BE2C (cell line): ENCODE results near the gene WIPI1.

Experiments used
- DNase-seq: peaks from one replicate; pipeline ENCODE4 v3.0.0-alpha.2; 2020
- H3K27me3 ChIP-seq: fragments of 250-450 bp; sonication (Bioruptor Pico); 2 replicates; pipeline ENCODE4 v1.5.1; 2020; ENCODE audit warnings: mild to moderate bottlenecking
- H3K36me3 ChIP-seq: fragments of 250-450 bp; sonication (Bioruptor Pico); 2 replicates; pipeline ENCODE4 v1.5.1; 2020; ENCODE audit warnings: mild to moderate bottlenecking
- H3K4me1 ChIP-seq: fragments of 250-450 bp; sonication (Bioruptor Pico); 2 replicates; pipeline ENCODE4 v1.5.1; 2020
- H3K4me3 ChIP-seq: 2 replicates; pipeline ENCODE4 v1.5.1; 2011; ENCODE audit warnings: low read depth, low read length
- H3K9me3 ChIP-seq: fragments of 250-450 bp; sonication (Bioruptor Pico); 2 replicates; pipeline ENCODE4 v1.5.1; 2020
- CTCF ChIP-seq: IDR thresholded peaks from 2 replicates; pipeline ENCODE4 v1.5.1; 2012; ENCODE audit warnings: mild to moderate bottlenecking, low read depth, low read length

Gene WIPI1

GRCh38 chr17:68457539-68458259 lies 403 bp upstream of the WIPI1 start:
- H3K27me3 ChIP-seq, result peaks cover 4% of the 10 kb centered on the region; the same call in 1 of the 2 replicates
- TF ChIP-seq CTCF, result no peak
- H3K4me3 ChIP-seq, result peak overlapping the region; percentile 57
- H3K4me1 ChIP-seq, result peaks cover 14% of the 10 kb centered on the region
- no peaks in the 10 kb centered on the region for H3K36me3 ChIP-seq
- DNase-seq, result peak; percentile 99
- no peaks in the 10 kb centered on the region for H3K9me3 ChIP-seq

- H3K9me3 ChIP-seq, result no peaks in the 10 kb centered on the region
- no peak for TF ChIP-seq CTCF
- H3K4me3 ChIP-seq, result peak overlapping the region; percentile 62
- DNase-seq, result peak; percentile 62
- H3K27me3 ChIP-seq, result peaks cover 4% of the 10 kb centered on the region; the same call in 1 of the 2 replicates
- no peaks in the 10 kb centered on the region for H3K36me3 ChIP-seq
- peaks cover 6% of the 10 kb centered on the region; the same call in 1 of the 2 replicates for H3K4me1 ChIP-seq
Measured at GRCh38 chr17:68456339-68457167, 743 bp downstream of the WIPI1 start.

GRCh38 chr17:68455901-68456338 lies 1.4 kb downstream of the WIPI1 start:
- DNase-seq, result no peak
- Histone ChIP-seq H3K36me3 (no peaks in the 10 kb centered on the region), H3K4me1 (peaks cover 2% of the 10 kb centered on the region; the same call in 1 of the 2 replicates), H3K9me3 (no peaks in the 10 kb centered on the region), H3K27me3 (peaks cover 4% of the 10 kb centered on the region; the same call in 1 of the 2 replicates), H3K4me3 (peak overlapping the region; percentile 62)
- no peak for TF ChIP-seq CTCF

- Histone ChIP-seq H3K36me3 (no peaks in the 10 kb centered on the region), H3K27me3 (peaks cover 4% of the 10 kb centered on the region; the same call in 1 of the 2 replicates), H3K9me3 (no peaks in the 10 kb centered on the region), H3K4me3 (no peak overlapping the region), H3K4me1 (no peaks in the 10 kb centered on the region)
- TF ChIP-seq CTCF, result no peak
- no peak for DNase-seq
Measured at GRCh38 chr17:68453991-68454665, 3.2 kb downstream of the WIPI1 start.

- Histone ChIP-seq H3K36me3 (no peaks in the 10 kb centered on the region), H3K27me3 (peaks cover 4% of the 10 kb centered on the region; the same call in 1 of the 2 replicates), H3K4me3 (no peak overlapping the region), H3K4me1 (no peaks in the 10 kb centered on the region), H3K9me3 (no peaks in the 10 kb centered on the region)
- DNase-seq, result no peak
- TF ChIP-seq CTCF, result no peak
Measured at GRCh38 chr17:68452724-68453290, 4.5 kb downstream of the WIPI1 start.
